Measurements from ENCODE around the gene SLC7A6. TPM values are rescaled to one million over a fixed set of nuclear protein-coding genes. Genes with fewer than 3 reads are reported as not detected.

SLC7A6 gene
- total RNA-seq, 1 experiment from 2014 or later: 22.2 TPM

DNA sequence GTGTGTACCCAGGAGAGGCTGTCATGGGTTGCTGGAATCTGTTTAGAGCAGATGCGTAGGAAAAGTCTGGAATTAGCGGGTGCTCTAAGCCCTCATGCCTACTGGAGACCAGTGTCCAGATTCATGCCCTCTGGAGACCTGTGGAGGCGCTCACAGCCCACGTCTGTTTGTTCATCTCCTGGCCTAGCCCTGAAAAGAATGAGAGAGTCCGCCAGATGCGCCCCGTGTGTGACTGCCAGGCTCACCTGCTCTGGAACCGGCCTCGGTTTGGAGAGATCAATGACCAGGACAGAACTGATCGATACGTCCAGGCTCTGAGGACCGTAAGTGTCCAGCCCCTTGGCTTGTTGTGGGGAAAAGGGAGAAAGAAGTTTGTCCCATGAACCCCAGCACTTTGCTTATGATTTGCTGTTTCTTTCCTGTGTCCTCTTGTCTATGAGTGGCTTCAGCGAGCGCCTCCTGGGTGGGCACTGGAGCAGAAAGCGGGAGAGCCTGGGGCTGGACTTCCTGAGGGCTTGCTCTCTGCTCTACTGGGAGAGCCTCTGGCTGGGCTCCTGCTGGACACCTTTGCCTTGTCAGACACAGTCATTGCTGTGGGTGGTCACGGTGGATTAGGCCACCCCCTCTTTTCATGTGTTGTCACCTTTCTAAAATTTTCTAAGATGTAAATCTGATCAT lies 81.8 kb downstream of the SLC7A6 start:
- in situ Hi-C loops (cut with HindIII; ENCODE audit: low pct_unique_long_range_greater_than_20kb, low sequenced_read_pairs): no loop called here

GRCh38 chr16:68346892-68347480 lies 82.7 kb downstream of the SLC7A6 start:
- DNase-seq (ENCODE audit: low read depth, low spot score): no peak
- in situ Hi-C loops (cut with HindIII; ENCODE audit: low pct_unique_long_range_greater_than_20kb, low sequenced_read_pairs): no loop called here

More for the DNA sequence above, 81.8 kb downstream of the SLC7A6 start:
- DNase-seq (ENCODE audit: low read depth, low spot score): no peak

- in situ Hi-C loops (cut with HindIII; ENCODE audit: low pct_unique_long_range_greater_than_20kb, low sequenced_read_pairs): no loop called here
- DNase-seq (ENCODE audit: low read depth, low spot score): no peak
These were observed 83.3 kb downstream of the SLC7A6 start for GRCh38 chr16:68347605-68348004.

GRCh38 chr16:68348639-68349445 lies 84.5 kb downstream of the SLC7A6 start:
- DNase-seq (ENCODE audit: low read depth, low spot score): no peak
- in situ Hi-C loops (cut with HindIII; ENCODE audit: low pct_unique_long_range_greater_than_20kb, low sequenced_read_pairs): no loop called here

- in situ Hi-C loops (cut with HindIII; ENCODE audit: low pct_unique_long_range_greater_than_20kb, low sequenced_read_pairs): no loop called here
- peak; percentile 57 for DNase-seq (ENCODE audit: low read depth, low spot score)
These were observed 85.6 kb downstream of the SLC7A6 start for GRCh38 chr16:68349838-68350410.

GRCh38 chr16:68350813-68351350 lies 86.6 kb downstream of the SLC7A6 start:
- in situ Hi-C loops (cut with HindIII; ENCODE audit: low pct_unique_long_range_greater_than_20kb, low sequenced_read_pairs): no loop called here

More at GRCh38 chr16:68350813-68351350, 86.6 kb downstream of the SLC7A6 start:
- no peak for DNase-seq (ENCODE audit: low read depth, low spot score)

Small RNA genes within 50 kb of the gene (small RNA-seq; reads per million reads assigned to genes)
- gene RNU4-30P (0 to 0.05 reads per million in 2 experiments), gene RNU6-1262P (0 reads per million in 2 experiments)

Other genes with a start within 250 kb of the SLC7A6 start
- not detected in 2 replicates for gene DPEP2NB, start 248.6 kb upstream of the SLC7A6 start, total RNA-seq (2014; rRNA removed; shearing (Covaris generic))
- 19.6 and 24.3 TPM in 2 replicates for gene DDX28, start 241.3 kb upstream of the SLC7A6 start, total RNA-seq (2014; rRNA removed; shearing (Covaris generic))
- 18.5 and 18.6 TPM in 2 replicates for gene DUS2, start 241.2 kb upstream of the SLC7A6 start, total RNA-seq (2014; rRNA removed; shearing (Covaris generic))
- 13.8 and 16.6 TPM in 2 replicates for gene NFATC3, start 179.2 kb upstream of the SLC7A6 start, total RNA-seq (2014; rRNA removed; shearing (Covaris generic))
- gene ESRP2, start 28.4 kb upstream of the SLC7A6 start, total RNA-seq (2014; rRNA removed; shearing (Covaris generic)): 0.11 TPM in 1 of 2 replicates, not detected in the other
- gene PLA2G15, start 19.2 kb upstream of the SLC7A6 start, total RNA-seq (2014; rRNA removed; shearing (Covaris generic)): 13.5 and 15.0 TPM in 2 replicates
- gene SLC7A6OS, start 46.4 kb downstream of the SLC7A6 start, total RNA-seq (2014; rRNA removed; shearing (Covaris generic)): 20.2 and 21.9 TPM in 2 replicates
- gene PRMT7, start 46.5 kb downstream of the SLC7A6 start, total RNA-seq (2014; rRNA removed; shearing (Covaris generic)): 53.5 and 56.6 TPM in 2 replicates
- gene SMPD3, start 184.0 kb downstream of the SLC7A6 start, total RNA-seq (2014; rRNA removed; shearing (Covaris generic)): 0.03 and 0.77 TPM in 2 replicates

Data from SK-MEL-5 (cell line).